GM19438 (cell line): ENCODE data around the gene VSNL1.

Experiments used
- ATAC-seq: cut with Tn5 transposase; IDR thresholded peaks from one replicate; pipeline ENCODE4 v1.9.1; 2021; ENCODE audit warnings: low read depth; ENCODE audit not compliant: unreplicated experiment

Gene VSNL1

GRCh38 chr2:17638196-17638743, 97.8 kb downstream of the VSNL1 start:
- ATAC-seq = no peak

- ATAC-seq = no peak
These were observed 99.9 kb downstream of the VSNL1 start for GRCh38 chr2:17640406-17640805.

- ATAC-seq = no peak
These were observed 102.6 kb downstream of the VSNL1 start for GRCh38 chr2:17643031-17643615.

- ATAC-seq = no peak
These were observed 104.7 kb downstream of the VSNL1 start for GRCh38 chr2:17644997-17645720.

- peak; percentile 78 for ATAC-seq
These were observed 105.6 kb downstream of the VSNL1 start for GRCh38 chr2:17646081-17646554.

GRCh38 chr2:17646838-17647701, 106.6 kb downstream of the VSNL1 start:
- ATAC-seq = no peak

- ATAC-seq = no peak
These were observed 108.1 kb downstream of the VSNL1 start for GRCh38 chr2:17648581-17648980.

- no peak for ATAC-seq
These were observed 108.5 kb downstream of the VSNL1 start for GRCh38 chr2:17649026-17649425.

- no peak for ATAC-seq
These were observed 112.3 kb downstream of the VSNL1 start for GRCh38 chr2:17652681-17653394.

GRCh38 chr2:17657759-17658158, 117.3 kb downstream of the VSNL1 start:
- no peak for ATAC-seq

GRCh38 chr2:17658251-17658843, 117.9 kb downstream of the VSNL1 start:
- ATAC-seq = no peak

- ATAC-seq = no peak
These were observed 119.7 kb downstream of the VSNL1 start for GRCh38 chr2:17660219-17660618.

GRCh38 chr2:17661460-17661859, 121.0 kb downstream of the VSNL1 start:
- no peak for ATAC-seq

GRCh38 chr2:17662723-17663122, 122.2 kb downstream of the VSNL1 start:
- ATAC-seq = no peak

- ATAC-seq = no peak
These were observed 124.0 kb downstream of the VSNL1 start for GRCh38 chr2:17664534-17664933.

- no peak for ATAC-seq
These were observed 127.4 kb downstream of the VSNL1 start for GRCh38 chr2:17667898-17668297.

- ATAC-seq = no peak
These were observed 132.3 kb downstream of the VSNL1 start for GRCh38 chr2:17672583-17673317.

- no peak for ATAC-seq
These were observed 134.3 kb downstream of the VSNL1 start for GRCh38 chr2:17674817-17675216.

GRCh38 chr2:17680119-17680518, 139.6 kb downstream of the VSNL1 start:
- ATAC-seq = no peak
